Small intestine (tissue), 7 donors: Measurements from ENCODE around the gene SLC7A10. TPM values are rescaled to one million over a fixed set of nuclear protein-coding genes. Genes with fewer than 3 reads are reported as not detected.

Experiments used
- DNase-seq, 2 donors: peaks; one replicate each; pipeline versions ENCODE4 v3.0.0 to v3.0.0-alpha.2; 2013
- FAIRE-seq: peaks from 2 replicates; lab custom pipeline; 2012; peaks lifted over from hg19 to GRCh38; lab: Jason Lieb, UNC
- H3K27ac ChIP-seq, 3 donors: one replicate each; pipeline ENCODE4 v1.5.1; 2013; ENCODE audit warnings: low read length in 2 of 3, mild to moderate bottlenecking in 2 of 3, control low read depth in 1 of 3, inconsistent platforms in 1 of 3, low read depth in 1 of 3, moderate library complexity in 1 of 3
- H3K27me3 ChIP-seq, 3 donors: one replicate each; pipeline ENCODE4 v1.6.1; 2013; ENCODE audit warnings: low read length in 3 of 3, inconsistent platforms in 1 of 3; ENCODE audit not compliant: control insufficient read depth in 3 of 3, insufficient read depth in 3 of 3
- H3K36me3 ChIP-seq, 3 donors: one replicate each; pipeline ENCODE4 v1.6.1; 2013; ENCODE audit warnings: low read length in 3 of 3, inconsistent platforms in 1 of 3, low read depth in 1 of 3, mild to moderate bottlenecking in 1 of 3, moderate library complexity in 1 of 3; ENCODE audit not compliant: control insufficient read depth in 3 of 3, insufficient read depth in 2 of 3
- H3K4me1 ChIP-seq, 3 donors: one replicate each; pipeline ENCODE4 v1.6.1; 2013; ENCODE audit warnings: low read length in 2 of 3, inconsistent platforms in 1 of 3, low read depth in 1 of 3, mild to moderate bottlenecking in 1 of 3, moderate library complexity in 1 of 3; ENCODE audit not compliant: control insufficient read depth in 3 of 3, insufficient read depth in 2 of 3
- H3K4me3 ChIP-seq, 3 donors: one replicate each; pipeline ENCODE4 v1.5.1; 2013; ENCODE audit warnings: low read length in 3 of 3, control low read depth in 1 of 3, inconsistent platforms in 1 of 3, low read depth in 1 of 3, mild to moderate bottlenecking in 1 of 3, moderate library complexity in 1 of 3
- H3K9me3 ChIP-seq, 2 donors: one replicate each; pipeline ENCODE4 v1.6.1; 2013; ENCODE audit warnings: low read depth in 1 of 2, low read length in 1 of 2; ENCODE audit not compliant: control insufficient read depth in 2 of 2, insufficient read depth in 1 of 2
- WGBS, 3 donors: extraction: QIAGEN DNeasy Blood & Tissue Kit; methylation state at CpG; one replicate each; pipeline ENCODE4 v1.1.7; 2013; 5-methylcytosine and 5-hydroxymethylcytosine counted together
- polyA plus RNA-seq, 4 donors: library from polyadenylated mRNA; stranded (reverse) in 3 of 4; unstranded in 1 of 4; fragments of 200-250 nt in 3 of 4; fragments of 120-200 nt in 1 of 4; gene quantifications; one replicate each; pipeline versions ENCODE4 v1.2.1 to v1.2.3, GENCODE V29; 2013
- donor health status: healthy with polysubstance abuse.
- donor health status: control.
- donor health status: control.
- donor health status: Bipolar disorder and iron deficiency.
- donor health status: healthy.

The SLC7A10 gene
- polyA plus RNA-seq, 4 donors: 1.4 to 16.0 TPM; not detected in 2

- H3K27ac ChIP-seq: no peak overlapping the region
- no peaks in the 10 kb centered on the region for H3K9me3 ChIP-seq
- FAIRE-seq (no peak), DNase-seq (no peak)
- whole genome bisulfite sequencing, 3 donors: 90 to 94% (median 91%) methylated on average over 14 to 15 of the region's 15 CpGs
- no peak overlapping the region for H3K4me3 ChIP-seq
- peaks cover 0 to 93% (median 0%) of the 10 kb centered on the region in 3 donors for H3K36me3 ChIP-seq
- peaks cover 0 to 3% (median 0%) of the 10 kb centered on the region in 3 donors for H3K4me1 ChIP-seq
- H3K27me3 ChIP-seq: no peaks in the 10 kb centered on the region
These were observed 23.6 kb downstream of the SLC7A10 start for GRCh38 chr19:33201886-33202545.

- Histone ChIP-seq H3K27me3 (no peaks in the 10 kb centered on the region), H3K4me1 (peaks cover 0 to 3% (median 0%) of the 10 kb centered on the region in 3 donors), H3K4me3 (no peak overlapping the region), H3K9me3 (no peaks in the 10 kb centered on the region), H3K36me3 (peaks cover 0 to 95% (median 0%) of the 10 kb centered on the region in 3 donors), H3K27ac (no peak overlapping the region)
- DNase-seq (no peak), FAIRE-seq (no peak)
- 86 to 93% (median 87%) methylated on average over 6 of the region's 6 CpGs for WGBS, 3 donors
These were observed 24.2 kb downstream of the SLC7A10 start for GRCh38 chr19:33201473-33201872.

- Histone ChIP-seq H3K4me1 (peaks cover 0 to 11% (median 0%) of the 10 kb centered on the region in 3 donors), H3K27me3 (no peaks in the 10 kb centered on the region), H3K27ac (no peak overlapping the region), H3K9me3 (no peaks in the 10 kb centered on the region), H3K4me3 (no peak overlapping the region), H3K36me3 (peaks cover 0 to 79% (median 0%) of the 10 kb centered on the region in 3 donors)
- 65 to 77% (median 74%) methylated on average over 8 of the region's 8 CpGs for WGBS, 3 donors
- no peak for DNase-seq
- FAIRE-seq: no peak
These were observed 26.0 kb downstream of the SLC7A10 start for GRCh38 chr19:33199441-33200265.

- FAIRE-seq: no peak
- DNase-seq: no peak
- peaks cover 0 to 11% (median 0%) of the 10 kb centered on the region in 3 donors for H3K4me1 ChIP-seq
- peaks cover 0 to 65% (median 0%) of the 10 kb centered on the region in 3 donors for H3K36me3 ChIP-seq
- no peak overlapping the region for H3K4me3 ChIP-seq
- WGBS, 3 donors: 88 to 92% (median 89%) methylated on average over 7 of the region's 7 CpGs
- no peaks in the 10 kb centered on the region for H3K9me3 ChIP-seq
- H3K27me3 ChIP-seq: peaks cover 0 to 3% (median 0%) of the 10 kb centered on the region in 3 donors
- H3K27ac ChIP-seq: no peak overlapping the region
These were observed 27.5 kb downstream of the SLC7A10 start for GRCh38 chr19:33198169-33198568.

GRCh38 chr19:33197591-33198000, 28.1 kb downstream of the SLC7A10 start:
- no peak overlapping the region for H3K4me3 ChIP-seq
- H3K27ac ChIP-seq: no peak overlapping the region
- peak; percentile 22 to 39 for DNase-seq
- peaks cover 0 to 3% (median 0%) of the 10 kb centered on the region in 3 donors for H3K27me3 ChIP-seq
- H3K9me3 ChIP-seq: no peaks in the 10 kb centered on the region
- no peak for FAIRE-seq
- H3K4me1 ChIP-seq: peaks cover 0 to 11% (median 0%) of the 10 kb centered on the region in 3 donors
- peaks cover 0 to 59% (median 0%) of the 10 kb centered on the region in 3 donors for H3K36me3 ChIP-seq
- WGBS, 3 donors: 32 to 62% (median 43%) methylated on average over 10 to 11 of the region's 11 CpGs

GRCh38 chr19:33196446-33197193, 29.0 kb downstream of the SLC7A10 start:
- FAIRE-seq (no peak), DNase-seq (no peak)
- 91 to 92% (median 92%) methylated on average over 10 of the region's 10 CpGs for WGBS, 3 donors
- Histone ChIP-seq H3K27ac (no peak overlapping the region), H3K4me3 (no peak overlapping the region), H3K27me3 (peaks cover 0 to 3% (median 0%) of the 10 kb centered on the region in 3 donors), H3K4me1 (peaks cover 0 to 11% (median 0%) of the 10 kb centered on the region in 3 donors), H3K36me3 (peaks cover 0 to 49% (median 0%) of the 10 kb centered on the region in 3 donors), H3K9me3 (no peaks in the 10 kb centered on the region)

- Histone ChIP-seq H3K36me3 (peaks cover 0 to 41% (median 0%) of the 10 kb centered on the region in 3 donors), H3K27me3 (peaks cover 0 to 3% (median 2%) of the 10 kb centered on the region in 3 donors), H3K9me3 (no peaks in the 10 kb centered on the region), H3K27ac (peak overlapping the region in 1 of 3 donors; percentile 73), H3K4me1 (peaks cover 0 to 11% (median 0%) of the 10 kb centered on the region in 3 donors), H3K4me3 (peak overlapping the region in 1 of 3 donors; percentile 61)
- DNase-seq: no peak
- no peak for FAIRE-seq
- WGBS, 3 donors: 66 to 71% (median 67%) methylated on average over 17 of the region's 17 CpGs
These were observed 29.9 kb downstream of the SLC7A10 start for GRCh38 chr19:33195645-33196347.
